ENCODE measurements around the gene EID2.

GRCh38 chr19:39512988-39513387 lies 27.0 kb downstream of the EID2 start:
- TF ChIP-seq CTCF (CRISPR knock-in tag; IDR thresholded peaks at IDR 0.05) (no peak), ZC3H13 (CRISPR knock-in tag; IDR thresholded peaks at IDR 0.05) (no peak), MEIS2 (CRISPR knock-in tag; IDR thresholded peaks at IDR 0.05) (no peak), ZNF292 (CRISPR knock-in tag; IDR thresholded peaks at IDR 0.05; ENCODE audit: borderline replicate concordance, low read depth) (no peak), ZFP37 (CRISPR knock-in tag; IDR thresholded peaks at IDR 0.05; ENCODE audit: borderline replicate concordance) (no peak)

Measured in HepG2 (cell line).